DMS53 treated with DMSO at 0.1 percent for 48 hours (cell line): ENCODE measurements around the gene KRTAP5-2.
"Not testable (repeated sequence)": the region's sequence is repeated elsewhere in the genome, so short reads cannot be mapped to it uniquely, and the experiment has no call there.

Experiments used
- DNase-seq: peaks from one replicate; lab custom pipeline; 2025; ENCODE audit not compliant: unreplicated experiment; lab: John Stamatoyannopoulos, UW

KRTAP5-2 gene

DNA sequence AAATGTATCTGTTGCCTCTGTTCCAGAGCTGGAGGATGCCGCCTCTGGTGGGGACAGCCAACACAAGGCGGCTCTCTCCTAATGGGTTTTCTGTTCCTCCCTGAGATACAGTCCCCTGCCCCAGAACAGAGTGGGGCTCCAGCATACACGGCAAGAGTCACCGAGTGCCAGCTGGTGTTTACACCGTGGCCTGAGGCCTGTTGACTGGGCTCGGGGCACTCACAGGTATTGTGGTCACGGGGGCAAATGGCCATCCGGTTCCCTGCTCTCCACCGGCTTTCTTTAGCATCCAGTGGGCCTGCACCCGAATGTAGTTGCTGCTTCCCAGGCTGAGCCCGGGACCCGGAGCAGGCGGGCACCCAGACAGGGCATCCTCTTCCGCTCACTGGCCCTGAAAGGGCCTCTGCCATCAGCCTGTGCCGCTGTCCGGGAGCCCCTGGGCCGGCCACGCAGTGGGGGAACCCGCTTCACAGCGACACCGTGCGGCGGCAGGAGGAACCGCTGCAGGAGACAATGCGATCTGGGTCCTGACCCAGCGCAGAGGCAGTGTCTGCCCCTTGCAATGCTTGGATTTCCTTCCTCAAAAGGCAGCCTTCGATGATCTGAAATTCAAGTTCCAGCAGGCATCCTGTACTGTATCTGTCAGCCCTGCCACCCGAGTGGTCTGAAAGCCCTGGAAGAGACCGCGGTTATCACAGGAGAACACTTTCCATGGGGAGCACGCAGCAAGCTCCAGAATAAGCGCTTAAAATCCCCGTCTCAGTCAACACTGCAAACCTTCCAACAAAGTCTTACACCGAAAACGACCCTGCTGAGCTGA is 30.6 kb upstream of the KRTAP5-2 start:
- peak; percentile 35 for DNase-seq

DNA sequence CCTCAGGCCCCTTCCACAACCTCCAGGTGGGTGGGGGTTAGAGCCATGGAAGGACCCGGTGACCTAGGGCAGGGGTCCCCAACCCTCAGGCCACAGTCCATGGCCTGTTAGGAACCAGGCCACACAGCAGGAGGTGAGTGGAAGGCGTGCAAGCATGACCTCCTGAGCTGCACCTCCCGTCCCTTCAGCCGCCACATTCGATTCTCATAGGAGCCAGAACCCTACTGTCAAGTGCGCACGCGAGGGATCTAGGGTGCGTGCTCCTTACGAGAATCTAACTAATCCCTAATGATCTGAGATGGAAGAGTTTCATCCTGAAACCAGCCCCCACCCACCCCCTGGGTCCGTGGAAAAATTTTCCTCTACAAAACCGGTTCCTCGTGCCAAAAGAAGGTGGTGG is 27.4 kb upstream of the KRTAP5-2 start:
- DNase-seq = no peak

DNA sequence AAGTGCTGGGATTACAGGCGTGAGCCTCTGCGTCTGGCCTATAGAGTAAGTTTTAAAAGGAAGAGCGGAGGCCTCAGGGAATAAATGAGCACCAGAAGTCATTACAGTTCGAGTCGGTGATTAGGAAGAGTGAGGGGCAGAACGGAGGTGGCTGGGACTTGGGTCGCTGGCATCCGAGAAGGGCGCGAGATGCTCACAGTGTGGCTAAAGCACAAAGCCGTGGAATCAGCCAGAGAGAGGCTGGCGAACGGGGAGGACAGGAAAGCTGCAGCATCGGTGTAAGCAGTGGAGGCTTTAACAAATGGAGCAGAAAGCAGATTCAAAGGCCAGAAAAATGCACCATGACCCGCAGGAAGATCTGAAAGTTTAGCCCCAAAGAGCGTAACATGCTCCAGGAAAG is 26.5 kb upstream of the KRTAP5-2 start:
- DNase-seq = no peak

DNA sequence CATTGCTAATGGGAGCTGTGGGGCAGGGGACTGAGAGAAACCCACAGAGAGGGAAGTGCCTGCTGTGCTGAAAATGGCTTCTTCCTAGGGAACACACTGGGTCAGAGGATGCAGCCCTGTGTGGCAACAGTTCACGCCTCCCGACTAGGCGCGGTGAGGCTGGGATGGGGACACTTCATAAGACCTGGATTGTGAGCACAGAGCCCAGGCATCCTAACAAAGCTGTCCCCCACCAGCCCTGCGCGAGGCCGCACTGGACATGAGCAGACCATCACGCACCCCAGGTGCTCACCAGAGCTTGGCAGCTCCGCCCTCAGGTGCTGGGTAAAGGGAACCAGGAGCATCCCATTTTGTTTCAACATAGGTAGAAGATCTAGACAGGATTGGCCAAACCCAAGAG is 25.6 kb upstream of the KRTAP5-2 start:
- no peak for DNase-seq

DNA sequence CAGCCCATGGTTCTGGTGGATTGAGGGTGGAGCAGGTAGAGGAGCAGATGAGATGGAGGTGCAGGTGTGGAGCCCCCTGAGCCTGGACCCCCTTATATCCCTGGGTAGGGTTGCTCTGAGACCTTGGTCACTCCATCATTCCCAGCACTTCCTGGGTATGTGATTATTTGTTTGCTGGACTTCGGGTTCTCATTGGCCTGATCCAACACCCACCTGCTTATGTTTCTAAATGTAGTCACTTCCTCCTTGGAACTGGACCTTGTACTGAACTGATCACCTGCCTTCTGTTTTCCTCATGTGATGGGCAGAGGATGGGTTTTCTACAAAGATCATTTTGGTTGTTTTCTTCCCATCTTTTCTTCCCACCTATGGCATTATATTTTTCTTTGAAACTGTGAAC is 24.0 kb upstream of the KRTAP5-2 start, which contains the start of gene KRTAP5-4:
KRTAP5-4 (minus strand) TSS at position 53 of the 400 bp plus-strand sequence; CDS start at position 8, 45 bp downstream.
- DNase-seq = no peak

DNA sequence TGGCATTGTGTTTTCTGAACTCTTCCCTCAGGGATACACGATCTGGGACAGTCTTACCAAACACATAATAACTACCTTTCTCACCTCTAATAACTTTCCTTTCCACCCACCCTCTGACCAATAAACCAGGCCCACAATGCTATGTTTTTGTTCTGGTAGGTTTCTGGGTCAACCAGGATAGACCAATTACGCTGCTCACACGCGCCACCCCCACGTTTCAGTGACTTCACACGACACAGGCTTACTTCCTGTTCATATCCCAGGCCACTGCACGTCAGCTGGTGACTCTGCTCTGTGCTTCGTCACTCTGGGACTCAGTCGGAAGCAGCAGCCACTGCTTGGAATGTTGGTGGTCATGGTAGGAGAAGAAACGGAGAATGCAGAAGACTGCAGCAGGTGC is 21.4 kb upstream of the KRTAP5-2 start:
- DNase-seq = no peak

DNA sequence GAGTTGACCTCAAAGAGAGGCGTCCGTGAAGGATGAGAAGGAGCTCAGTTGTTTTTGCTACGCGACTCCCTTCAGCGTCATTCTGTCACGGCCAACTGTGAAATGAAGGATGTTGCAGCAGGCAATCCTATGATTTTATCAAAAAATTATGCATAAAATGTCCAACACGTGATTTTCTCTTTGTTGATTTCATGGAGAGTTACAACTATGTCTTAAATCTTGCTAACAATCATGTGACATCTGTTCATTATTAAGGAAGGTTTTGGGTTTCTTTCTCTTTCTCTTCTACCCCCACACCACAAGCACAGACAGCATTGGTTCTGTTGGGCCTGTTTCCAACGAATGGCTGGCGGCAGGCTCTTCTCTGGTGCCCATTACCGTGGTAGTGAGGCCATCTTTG is 20.1 kb upstream of the KRTAP5-2 start:
- no peak for DNase-seq

DNA sequence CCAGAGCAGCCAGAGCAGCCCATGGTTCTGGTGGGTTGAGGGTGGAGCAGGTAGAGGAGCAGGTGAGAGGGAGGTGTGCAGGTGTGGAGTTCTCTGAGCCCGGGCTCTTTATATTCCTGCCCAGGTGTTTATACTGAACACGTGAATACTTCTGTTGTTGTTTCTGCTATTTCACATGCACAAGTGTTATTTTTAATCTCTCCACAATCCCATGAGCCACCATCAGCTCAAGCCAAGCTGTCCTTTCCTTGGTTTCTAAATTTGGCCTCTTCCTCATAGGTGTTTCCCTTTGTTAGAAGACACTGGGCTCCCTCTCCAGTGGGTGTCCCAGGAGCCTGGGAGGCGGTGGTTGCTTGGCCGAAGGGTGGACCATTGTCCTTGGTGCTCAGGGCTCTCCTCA is 10.3 kb upstream of the KRTAP5-2 start, which contains the start of gene KRTAP5-3:
KRTAP5-3 (minus strand) TSS at position 101 of the 400 bp plus-strand sequence; CDS start at position 23, 78 bp downstream.
- DNase-seq = peak; percentile 7

DNA sequence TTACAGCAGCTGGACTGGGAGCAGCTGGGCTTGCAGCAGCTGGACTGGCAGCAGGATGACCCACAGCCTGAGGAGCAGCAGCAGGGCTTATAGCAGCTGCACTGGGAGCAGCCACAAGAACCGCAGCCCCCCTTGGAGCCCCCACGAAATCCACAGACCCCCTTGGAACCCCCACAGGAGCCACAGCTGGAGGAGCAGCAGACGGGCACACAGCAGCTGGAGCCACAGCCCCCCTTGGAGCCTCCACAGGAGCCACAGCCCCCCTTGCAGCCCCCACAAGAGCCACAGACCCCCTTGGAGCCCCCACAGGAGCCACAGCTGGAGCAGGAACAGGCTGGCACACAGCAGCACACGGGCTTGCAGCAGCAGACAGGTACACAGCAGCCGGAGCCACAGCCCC is 9.8 kb upstream of the KRTAP5-2 start:
- DNase-seq = not testable (repeated sequence)

DNA sequence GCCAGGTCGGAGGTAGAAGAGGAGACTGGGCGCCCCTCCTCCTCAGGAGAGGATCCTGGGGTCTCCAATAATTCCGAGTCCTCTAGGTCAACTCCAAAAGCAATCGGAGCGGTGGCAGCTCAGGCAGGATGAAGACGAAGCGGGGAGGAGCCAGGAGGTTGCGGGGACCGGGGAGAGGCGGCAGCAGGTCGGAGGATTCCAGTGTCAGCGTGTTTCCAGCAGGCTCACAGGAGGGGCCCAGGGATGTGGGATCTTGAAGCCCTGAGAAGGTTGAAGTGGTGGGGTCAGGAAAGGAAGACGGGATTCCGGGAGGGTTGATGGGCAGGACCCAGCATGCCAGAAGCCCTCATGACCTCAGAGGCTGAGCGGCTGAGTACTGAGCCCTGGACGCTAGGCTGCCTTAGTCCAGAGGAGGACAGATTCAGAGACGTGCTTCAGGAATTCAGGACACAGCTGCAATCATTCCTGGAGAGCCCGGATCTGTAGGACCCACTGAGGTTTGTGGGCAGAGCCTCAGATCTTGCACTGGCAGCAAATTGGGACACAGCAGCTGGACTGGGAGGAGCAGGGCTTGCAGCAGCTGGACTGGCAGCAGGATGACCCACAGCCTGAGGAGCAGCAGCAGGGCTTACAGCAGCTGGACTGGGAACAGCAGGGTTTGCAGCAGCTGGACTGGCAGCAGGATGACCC is 9.2 kb upstream of the KRTAP5-2 start:
- DNase-seq = not testable (repeated sequence)

DNA sequence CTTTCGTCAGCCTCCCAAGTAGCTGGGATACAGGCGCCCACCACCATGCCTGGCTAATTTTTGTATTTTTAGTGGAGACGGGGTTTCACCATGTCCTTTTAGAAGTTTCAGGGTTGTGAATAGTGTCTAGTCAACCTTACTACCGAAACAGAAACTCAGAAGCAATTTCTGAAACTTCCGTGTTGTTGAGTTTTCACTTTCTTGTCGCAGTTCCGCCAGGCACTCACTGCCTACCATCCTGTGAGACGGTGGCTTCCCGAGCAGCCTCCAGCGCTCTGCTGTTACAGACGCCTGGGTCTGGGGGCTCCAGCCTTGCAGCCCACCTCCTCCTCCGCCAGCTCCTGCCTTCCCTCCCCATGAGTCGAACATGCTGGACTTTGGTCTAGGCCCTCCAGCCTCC is 7.8 kb upstream of the KRTAP5-2 start:
- DNase-seq = not testable (repeated sequence)

DNA sequence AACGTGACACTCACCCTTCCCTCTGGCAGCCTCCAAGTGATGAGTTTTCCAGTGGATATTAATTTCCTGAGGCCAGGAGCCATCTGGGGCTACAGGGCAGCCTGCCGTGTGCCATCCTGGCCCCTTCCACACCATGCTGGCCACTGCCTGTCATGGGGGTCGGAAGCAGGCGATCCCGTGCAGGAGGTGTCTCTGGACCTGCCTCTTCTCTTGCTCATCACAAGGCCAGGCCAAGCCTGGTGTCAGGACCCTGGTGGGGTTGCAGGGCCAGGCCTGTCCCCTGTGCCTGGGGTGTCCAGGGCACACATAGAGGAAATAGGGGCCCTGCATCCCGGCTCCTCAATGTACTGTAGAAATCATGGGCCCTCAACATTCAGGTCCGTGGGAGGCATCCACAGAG is 6.6 kb upstream of the KRTAP5-2 start:
- DNase-seq = no peak

DNA sequence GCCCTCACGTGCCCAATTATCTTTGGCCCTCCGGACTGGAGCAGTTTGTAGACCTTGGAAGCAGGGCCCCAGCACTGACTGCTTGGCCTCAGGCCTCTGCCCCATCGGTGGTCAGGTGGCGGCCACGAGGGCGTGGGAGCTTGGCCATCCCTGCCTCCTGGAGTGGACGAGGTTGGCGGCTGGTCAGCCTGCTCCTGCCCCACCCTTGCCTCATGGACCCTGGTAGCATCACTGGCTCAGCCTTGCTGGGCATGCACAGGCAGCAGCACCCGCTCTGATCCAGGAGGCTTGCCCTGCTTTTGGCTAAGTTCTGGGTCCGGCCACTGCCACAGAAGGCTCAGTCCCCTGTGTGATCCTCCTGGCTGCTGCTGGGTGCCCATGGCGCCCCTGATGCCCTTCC is 6.1 kb upstream of the KRTAP5-2 start:
- no peak for DNase-seq

DNA sequence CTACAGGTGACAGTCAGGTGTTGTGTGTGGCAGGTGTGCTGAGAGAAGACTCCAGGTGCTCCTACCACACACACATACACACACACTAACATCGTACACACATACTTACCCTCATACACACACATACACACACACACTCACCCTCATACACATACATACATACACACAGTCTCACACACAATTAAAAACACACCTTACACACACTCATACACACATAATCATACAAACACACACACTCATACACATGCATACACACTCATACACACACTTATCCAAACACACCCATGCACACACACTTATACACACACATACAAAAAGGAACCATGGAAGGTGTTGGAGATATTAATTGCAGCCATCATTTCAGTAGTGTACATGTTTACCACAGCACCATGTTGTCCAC is 5.5 kb upstream of the KRTAP5-2 start:
- DNase-seq = no peak

DNA sequence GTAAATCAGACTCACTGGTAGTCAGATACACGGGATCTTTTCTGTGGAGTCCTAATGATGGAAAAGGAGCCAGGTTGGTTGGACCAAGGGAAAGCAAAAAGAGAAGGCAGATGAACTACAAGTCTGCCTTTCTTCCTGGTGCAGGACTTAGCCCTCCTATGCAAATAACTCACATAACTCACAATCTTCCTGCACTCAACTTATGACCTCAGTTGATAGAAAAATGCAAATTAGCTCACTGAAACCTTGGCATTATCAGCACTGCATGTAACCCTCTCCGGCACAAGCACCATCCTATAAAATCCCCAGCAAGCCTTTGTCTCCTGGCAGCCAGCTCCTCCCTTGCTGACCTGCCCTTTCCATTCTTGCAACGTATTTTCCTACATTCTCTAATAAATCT is 3.6 kb upstream of the KRTAP5-2 start:
- not testable (repeated sequence) for DNase-seq

DNA sequence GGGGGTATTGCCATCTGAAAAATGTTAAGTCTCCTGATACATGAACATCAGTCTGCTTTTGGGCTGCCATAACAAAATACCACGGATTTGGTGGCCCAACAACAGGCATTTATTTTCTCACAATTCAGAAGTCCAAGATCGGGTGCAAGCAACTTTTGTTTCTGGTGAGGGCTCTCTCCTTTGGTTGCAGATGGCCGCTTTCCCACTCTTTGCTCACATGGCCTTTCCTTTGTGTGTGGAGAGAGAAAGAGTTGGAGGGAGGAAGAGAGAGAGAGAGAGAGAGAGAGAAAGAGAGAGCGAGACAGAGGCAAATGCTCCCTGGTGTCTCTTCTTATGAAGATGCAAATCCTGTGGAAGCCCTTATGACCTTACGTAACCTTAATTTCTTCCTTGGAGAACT is 2.5 kb upstream of the KRTAP5-2 start:
- no peak for DNase-seq

DNA sequence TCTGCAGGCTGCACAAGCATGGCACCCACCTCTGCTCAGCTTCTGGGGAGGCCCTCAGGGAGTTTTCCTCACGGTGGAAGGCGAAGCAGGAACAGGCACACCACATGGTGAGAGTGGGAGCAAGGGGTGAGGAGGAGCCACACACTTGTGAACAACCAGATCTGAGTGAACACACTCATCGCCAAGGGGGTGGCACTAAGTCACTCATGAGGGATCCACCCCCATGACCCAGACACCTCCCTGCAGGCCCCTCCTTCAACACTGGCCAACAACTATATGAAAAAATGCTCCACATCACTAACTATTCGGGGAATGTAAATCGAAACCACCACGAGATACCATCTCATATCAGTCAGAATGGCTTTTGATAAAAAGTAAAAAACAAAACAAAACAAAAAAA is 722 bp upstream of the KRTAP5-2 start:
- no peak for DNase-seq

DNA sequence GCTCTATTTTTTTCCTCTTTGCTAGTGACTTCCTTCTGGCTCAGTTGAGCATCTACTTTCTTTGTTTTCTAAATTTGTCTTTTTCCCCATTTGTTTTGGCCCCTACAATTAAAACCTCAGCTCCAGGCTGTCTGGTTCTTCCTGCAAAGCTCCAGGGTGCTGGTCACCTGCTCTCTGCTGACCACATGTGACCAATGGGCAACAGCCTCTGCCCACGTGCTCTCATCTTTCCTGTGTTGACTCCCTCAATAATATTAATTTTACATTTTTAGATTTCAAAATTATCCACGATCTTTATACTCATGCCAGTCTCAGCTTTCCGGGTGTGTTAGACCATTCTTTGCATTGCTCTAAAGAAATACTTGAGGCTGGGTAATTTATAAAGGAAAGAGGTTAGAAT is 312 bp upstream of the KRTAP5-2 start:
- DNase-seq = not testable (repeated sequence)

DNA sequence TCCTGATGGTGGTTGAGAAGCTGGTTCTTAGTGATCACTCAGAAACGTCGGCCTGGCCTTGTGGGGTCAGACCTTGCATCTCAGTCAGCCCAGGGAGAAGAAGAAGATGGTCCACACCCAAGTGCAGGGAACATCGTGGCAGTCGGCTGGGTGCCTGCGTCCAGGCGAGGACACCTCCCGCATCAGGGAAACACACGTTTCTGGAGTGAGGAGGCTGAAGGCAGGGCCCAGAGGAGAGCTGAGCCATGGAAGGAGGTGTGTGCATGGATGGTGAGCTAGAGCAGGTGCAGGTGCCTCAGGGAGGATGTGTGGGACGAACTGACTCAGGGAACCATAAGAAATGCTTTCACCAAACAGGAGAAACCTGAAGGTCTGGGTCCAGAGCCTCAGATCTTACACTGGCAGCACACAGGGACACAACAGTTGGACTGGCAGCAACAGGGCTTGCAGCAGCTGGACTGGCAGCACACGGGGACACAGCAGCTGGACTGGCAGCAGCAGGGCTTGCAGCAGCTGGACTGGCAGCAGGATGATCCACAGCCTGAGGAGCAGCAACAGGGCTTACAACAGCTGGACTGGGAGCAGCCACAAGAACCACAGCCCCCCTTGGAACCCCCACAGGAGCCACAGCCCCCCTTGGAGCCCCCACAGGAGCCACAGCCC is 632 bp downstream of the KRTAP5-2 start:
- DNase-seq = no peak

DNA sequence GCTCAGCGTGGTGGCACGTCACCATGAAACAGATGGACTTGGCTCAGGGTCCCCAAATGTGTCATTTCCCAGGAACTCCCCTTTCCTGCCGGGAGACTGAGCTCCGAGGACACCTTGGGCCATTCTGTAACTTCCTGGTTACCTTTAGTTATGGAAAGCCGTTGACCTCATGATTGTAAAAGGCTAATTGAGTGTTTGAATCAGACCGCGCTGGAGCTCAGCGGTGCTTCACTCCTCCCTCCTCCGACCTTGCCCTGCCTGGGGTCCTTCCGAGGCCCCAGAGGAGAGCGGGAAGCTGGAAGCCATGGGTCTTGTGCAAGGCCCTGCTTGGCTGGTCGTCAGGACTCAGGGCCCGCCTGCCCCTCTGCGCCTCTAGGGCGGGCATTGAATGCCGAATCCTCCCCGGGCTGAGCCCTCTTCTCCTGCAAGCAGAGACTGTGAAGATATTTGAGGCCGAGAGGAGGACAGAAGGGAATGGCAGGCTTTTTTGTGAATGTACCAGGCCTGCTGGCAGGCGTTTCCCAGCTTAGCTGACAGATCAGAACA is 1.4 kb downstream of the KRTAP5-2 start:
- not testable (repeated sequence) for DNase-seq

DNA sequence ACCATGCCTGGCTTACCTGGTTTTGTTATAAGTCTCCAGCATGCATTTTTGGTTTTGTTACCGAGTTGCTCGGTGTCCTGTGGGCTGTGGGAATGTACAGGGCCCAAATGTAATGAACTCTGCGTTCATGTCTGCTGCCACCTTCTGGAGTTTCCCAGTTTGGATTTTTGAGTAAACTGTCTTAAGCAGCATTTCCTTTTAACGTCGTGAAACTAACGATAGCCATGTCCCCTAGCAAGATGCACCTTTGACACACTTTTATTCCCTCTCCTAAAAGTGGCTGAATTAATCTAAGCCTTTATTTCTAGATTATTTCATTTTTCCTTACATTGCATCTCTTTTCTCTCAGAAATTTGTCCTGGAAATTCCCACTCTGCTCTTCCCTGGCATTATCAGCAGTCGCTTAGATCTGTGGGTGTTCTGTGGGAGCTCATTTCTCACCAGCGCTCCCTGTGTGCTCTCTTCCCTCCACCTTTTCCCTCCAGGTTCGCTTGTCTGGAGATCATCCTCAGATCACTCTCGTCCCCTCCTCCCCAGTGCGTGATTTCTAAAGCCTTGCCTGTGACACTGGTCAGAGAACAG is 2.0 kb downstream of the KRTAP5-2 start:
- not testable (repeated sequence) for DNase-seq
